GM23248 (cell line): ENCODE results near the gene UGT2B28.
"Not testable (repeated sequence)": the region's sequence is repeated elsewhere in the genome, so short reads cannot be mapped to it uniquely, and the experiment has no call there.

Experiments
- EZH2 ChIP-seq: fragments of 200-600 bp; sonication (generic); IDR thresholded peaks from 2 replicates; pipeline ENCODE4 v1.6.1; 2018; ENCODE audit warnings: antibody characterized with exemption, mild to moderate bottlenecking; ENCODE audit not compliant: insufficient read depth, poor library complexity, severe bottlenecking
- EZH2phosphoT487 ChIP-seq: fragments of 200-600 bp; sonication (generic); IDR thresholded peaks from 2 replicates; pipeline ENCODE4 v1.6.1; 2018; ENCODE audit warnings: antibody characterized with exemption, moderate library complexity, mild to moderate bottlenecking, low read depth; ENCODE audit not compliant: insufficient read depth

DNA sequence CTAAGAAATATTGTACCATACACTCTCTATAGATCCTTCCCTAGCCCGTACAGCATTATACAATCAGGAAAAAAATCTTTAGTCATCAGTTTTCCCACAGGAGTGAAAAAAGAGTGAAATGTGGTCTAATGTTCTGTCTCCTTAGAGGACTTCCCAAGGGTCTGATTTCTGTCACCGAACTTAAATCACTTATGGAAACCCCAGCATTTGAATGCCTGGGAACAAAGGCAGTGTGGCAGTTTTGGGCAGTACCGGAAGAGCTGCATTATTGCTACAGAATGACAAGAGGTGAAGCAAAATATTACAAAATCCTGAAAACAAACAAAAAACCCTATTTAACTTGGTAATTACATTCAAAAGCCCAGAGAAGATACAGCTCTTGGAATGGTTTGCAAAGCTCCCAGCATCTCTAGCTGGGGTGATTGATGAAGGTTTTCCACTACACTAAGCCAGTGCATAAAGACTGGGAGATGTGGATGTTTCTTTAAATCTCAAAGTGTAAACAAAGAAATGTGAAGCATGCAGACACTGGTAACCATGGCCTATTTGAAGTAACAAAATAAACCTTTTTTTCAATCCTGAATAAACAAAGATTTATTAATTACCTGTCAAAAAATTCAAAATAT is 27.0 kb upstream of the UGT2B28 start:
- not testable (repeated sequence) for TF ChIP-seq EZH2phosphoT487, EZH2
